ENCODE data around the gene RNF225.
A peak's percentile ranks its signal among the peaks of the same experiment; 100 is the strongest.
"Not testable (repeated sequence)": the region's sequence is repeated elsewhere in the genome, so short reads cannot be mapped to it uniquely, and the experiment has no call there.

RNF225 gene

GRCh38 chr19:58409010-58409790, 13.7 kb downstream of the RNF225 start:
- DNase-seq = no peak

GRCh38 chr19:58416604-58417003, 21.1 kb downstream of the RNF225 start:
- DNase-seq = no peak

GRCh38 chr19:58417071-58417470, 21.6 kb downstream of the RNF225 start:
- DNase-seq = no peak

GRCh38 chr19:58428617-58429016, 33.2 kb downstream of the RNF225 start:
- DNase-seq = no peak

- DNase-seq = no peak
These were observed 34.3 kb downstream of the RNF225 start for GRCh38 chr19:58429745-58430144.

- DNase-seq = no peak
These were observed 38.8 kb downstream of the RNF225 start for GRCh38 chr19:58434217-58434616.

- DNase-seq = peak; percentile 93
These were observed 44.4 kb downstream of the RNF225 start, which contains the start of gene ZNF132 for GRCh38 chr19:58439576-58440554. ZNF132 (minus strand) TSS chr19:58440153; CDS start chr19:58439821, 332 bp downstream.

- DNase-seq = no peak
These were observed 45.1 kb downstream of the RNF225 start for GRCh38 chr19:58440556-58440955.

GRCh38 chr19:58442986-58443385, 47.5 kb downstream of the RNF225 start:
- not testable (repeated sequence) for DNase-seq

Data from activated CD8-positive, alpha-beta memory T cell treated with anti-CD3 and anti-CD28 coated beads, Interleukin-2, amount 50 U/mL, for 4 hours (primary cell).